K562 (cell line): ENCODE results near the gene MOSPD2. TPM values are rescaled to one million over a fixed set of nuclear protein-coding genes. Genes with fewer than 3 reads are reported as not detected.
A peak's percentile ranks its signal among the peaks of the same experiment; 100 is the strongest.

Source experiments
- ATAC-seq: fragments of 200-7000 bp; cut with Tn5 transposase; 3 replicates; pipeline ENCODE4 v1.9.1; 2020; ENCODE audit warnings: moderate library complexity
- BruUV-seq: library from RNA; stranded (reverse); fragments of 400-500 nt; replicated peaks from 2 replicates; lab custom pipeline; 2021; lab: Mats Ljungman, UMichigan
- CTCF ChIA-PET: fragments of 300-600 bp; formaldehyde crosslinking; extraction: SDS; loops from one replicate; lab custom pipeline; 2021; ENCODE audit warnings: low intra/inter-chr PET ratio; lab: Yijun Ruan, JAX
- POLR2A ChIA-PET: fragments of 300-600, 350-650 bp; sonication (Branson Sonifier 250); formaldehyde crosslinking; extraction: SDS; loops from one replicate; lab custom pipeline; 2021; ENCODE audit warnings: antibody characterized with exemption, inconsistent platforms; lab: Yijun Ruan, JAX
- DNase-seq, 4 experiments: peaks; one replicate each; pipeline versions ENCODE4 v3.0.0 to v3.0.0-alpha.2; 2011 to 2018; ENCODE audit warnings: low spot score in 3 of 4, mixed read lengths in 3 of 4; ENCODE audit errors: extremely low read depth in 1 of 4
- FAIRE-seq: peaks from 2 replicates; lab custom pipeline; 2011; peaks lifted over from hg19 to GRCh38; lab: Jason Lieb, UNC
- H2AFZ ChIP-seq: 2 replicates; pipeline ENCODE4 v1.6.0; 2011; ENCODE audit warnings: low read depth, low read length, control low read depth, inconsistent platforms
- H3K27ac ChIP-seq: fragments of 200-600 bp; 3 replicates; pipeline ENCODE4 v1.8.0; 2011; ENCODE audit warnings: low read depth, mild to moderate bottlenecking, control low read depth, inconsistent platforms, low read length, moderate library complexity, mixed read lengths; ENCODE audit errors: extremely low read depth
- H3K27me3 ChIP-seq, 2 experiments: fragments of 300-600 bp in 1 of 2; 2 replicates in 1 of 2; 3 replicates in 1 of 2; pipeline versions ENCODE4 v1.6.0 to v1.8.0; 2011; ENCODE audit warnings: inconsistent platforms in 2 of 2, low read length in 2 of 2, mild to moderate bottlenecking in 1 of 2, mixed read lengths in 1 of 2, moderate library complexity in 1 of 2; ENCODE audit not compliant: control insufficient read depth in 2 of 2, insufficient read depth in 2 of 2
- H3K36me3 ChIP-seq: fragments of 300-600 bp; 3 replicates; pipeline ENCODE4 v1.8.0; 2011; ENCODE audit warnings: mild to moderate bottlenecking, low read length, inconsistent platforms; ENCODE audit not compliant: control insufficient read depth, insufficient read depth
- H3K4me1 ChIP-seq, 2 experiments: fragments of 200-600 bp in 1 of 2; replicated peaks in 1 of 2; 2 replicates in 1 of 2; 3 replicates in 1 of 2; pipeline versions ENCODE4 v1.5.1 to v1.8.0; 2011; ENCODE audit warnings: inconsistent platforms in 2 of 2, low read length in 2 of 2, mild to moderate bottlenecking in 1 of 2, mixed read lengths in 1 of 2, moderate library complexity in 1 of 2; ENCODE audit not compliant: control insufficient read depth in 2 of 2, insufficient read depth in 2 of 2
- H3K4me2 ChIP-seq: 2 replicates; pipeline ENCODE4 v1.6.1; 2011; ENCODE audit warnings: low read length, control low read depth, inconsistent platforms, mixed read lengths; ENCODE audit not compliant: insufficient read depth
- H3K4me3 ChIP-seq: fragments of 200-600 bp; sonication (generic), shearing (Covaris generic); 2 replicates; pipeline ENCODE4 v1.5.1; 2016; ENCODE audit warnings: control low read depth, inconsistent platforms
- H3K79me2 ChIP-seq: fragments of 200-600 bp; 3 replicates; pipeline ENCODE4 v1.8.0; 2011; ENCODE audit warnings: low read length, inconsistent platforms; ENCODE audit not compliant: control insufficient read depth, insufficient read depth
- H3K9ac ChIP-seq, 2 experiments: 2 replicates each; pipeline versions ENCODE4 v1.6.0 to v1.6.1; 2011; ENCODE audit warnings: low read depth in 2 of 2, low read length in 2 of 2, control low read depth in 1 of 2, inconsistent platforms in 1 of 2, mild to moderate bottlenecking in 1 of 2, mixed read lengths in 1 of 2; ENCODE audit not compliant: insufficient read depth in 1 of 2
- H3K9me1 ChIP-seq: one replicate; pipeline ENCODE4 v1.6.0; 2011; ENCODE audit warnings: inconsistent platforms, mild to moderate bottlenecking, low read length, moderate library complexity; ENCODE audit not compliant: control insufficient read depth, insufficient read depth
- H3K9me3 ChIP-seq: replicated peaks from 2 replicates; pipeline ENCODE4 v1.5.1; 2011; ENCODE audit warnings: low read depth, low read length, inconsistent platforms; ENCODE audit not compliant: control insufficient read depth, insufficient read depth
- H4K20me1 ChIP-seq: replicated peaks from 2 replicates; pipeline ENCODE4 v1.6.1; 2011; ENCODE audit warnings: low read length, inconsistent platforms, mixed read lengths; ENCODE audit not compliant: control insufficient read depth, insufficient read depth
- ATF1 ChIP-seq, 2 experiments: fragments of 450-650 bp in 1 of 2; IDR thresholded peaks; 2 replicates each; pipeline ENCODE4 v1.6.1; 2016; ENCODE audit warnings: missing compliant biosample characterization in 1 of 2, missing genetic modification characterization in 1 of 2
- HSF4 ChIP-seq: fragments of 250-450 bp; sonication (Bioruptor Pico); IDR thresholded peaks from 2 replicates; pipeline ENCODE4 v2.1.2; 2022; ENCODE audit warnings: mild to moderate bottlenecking, moderate library complexity, borderline replicate concordance
- ZNF76 ChIP-seq: fragments of 250-450 bp; sonication (Bioruptor Pico); IDR thresholded peaks from 2 replicates; pipeline ENCODE4 v1.4.0; 2020; ENCODE audit warnings: mild to moderate bottlenecking, moderate library complexity, borderline replicate concordance
- WGBS: fragments of 100-300 bp; shearing (Covaris generic); methylation state at CpG from one replicate; pipeline ENCODE4 v1.1.6; 2016; ENCODE audit warnings: low coverage, mixed read lengths; ENCODE audit not compliant: insufficient coverage; ENCODE audit errors: missing lambda C conversion rate; 5-methylcytosine and 5-hydroxymethylcytosine counted together
- in situ Hi-C: fragments of 300-500 bp; cut with MboI; formaldehyde crosslinking; loops from 4 replicates; pipeline ENCODE4 v1.15.0; 2018; ENCODE audit warnings: inconsistent platforms, mixed read lengths
- intact Hi-C: fragments of 100-400 bp; cut with micrococcal nuclease; formaldehyde crosslinking; loops from 2 replicates; pipeline ENCODE4 v1.14.2; 2022
- polyA plus RNA-seq, 8 experiments: library from polyadenylated mRNA; depleted of rRNA in 4 of 8; stranded (reverse) in 5 of 8; unstranded in 3 of 8; fragments of >200 nt; fragmentation: Nextera tagmentation in 2 of 8; fragmentation: Illumina TruSeq in 1 of 8; extraction: Ambion mirVana in 2 of 8; extraction: Trizol in 1 of 8; gene quantifications; 2 replicates each; pipeline versions ENCODE4 v1.2.1 to v1.2.3, GENCODE V29; 2011 to 2014; ENCODE audit warnings: inconsistent platforms in 1 of 8, missing spikeins in 1 of 8
- total RNA-seq, 7 experiments: library from RNA; depleted of rRNA in 6 of 7; stranded (reverse); fragments of >200 nt in 6 of 7; fragmentation: Illumina TruSeq in 2 of 7; extraction: Trizol in 2 of 7; gene quantifications; 2 replicates each; pipeline versions ENCODE4 v1.2.1 to v1.2.3, GENCODE V29; 2011 to 2021; ENCODE audit warnings: low replicate concordance in 1 of 7
- TF ChIP-seq, protein P1 (sequence below), 3 experiments: fragments of 200-800 bp in 1 of 3; sonication (Bioruptor generic) in 1 of 3; sonication (generic) in 1 of 3; formaldehyde crosslinking in 1 of 3; IDR thresholded peaks; 2 replicates each; pipeline versions ENCODE4 v1.6.1 to v1.8.0; 2016 to 2022; ENCODE audit warnings: mild to moderate bottlenecking in 2 of 3, missing compliant biosample characterization in 2 of 3, missing genetic modification characterization in 2 of 3, missing genetic modification reagents in 1 of 3

The MOSPD2 gene
- total and polyA plus RNA-seq, 9 of the 15 experiments (the other 6 are each of a cell fraction or from before 2014, with no cell fraction given) = 3.9 to 12.2 (median 9.2) TPM

DNA sequence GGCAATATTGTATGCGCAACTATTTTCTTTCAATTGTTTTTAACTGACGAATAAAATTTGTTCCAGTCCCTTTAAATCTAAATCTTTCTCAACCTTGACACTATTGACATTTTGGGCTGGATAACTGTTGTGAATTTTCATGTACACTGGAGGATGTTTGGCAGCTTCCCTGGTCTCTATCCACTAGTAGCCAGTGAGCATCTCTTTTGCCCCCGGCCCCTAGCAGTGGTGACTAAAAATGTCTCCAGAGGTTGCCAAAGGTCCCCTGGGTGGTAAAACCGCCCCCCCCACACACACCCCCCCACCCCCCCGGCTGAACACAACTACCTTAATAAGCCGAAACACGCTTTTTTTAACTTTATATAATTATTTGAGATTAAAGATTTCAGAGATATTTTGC lies 866 bp upstream of the MOSPD2 start:
- peak overlapping the region; percentile 64; the same call in 2 of the 3 replicates for H3K27ac ChIP-seq
- H3K27me3 ChIP-seq = no peaks in the 10 kb centered on the region
- peaks cover 69% of the 10 kb centered on the region for H3K79me2 ChIP-seq
- no peak for FAIRE-seq
- H3K4me1 ChIP-seq = peaks cover 0 to 3% of the 10 kb centered on the region in 2 experiments; a peak in 2 of 5 replicates
- DNase-seq = peak; percentile 6 to 33 (median 18)
- peak overlapping the region; percentile 69 for H2AFZ ChIP-seq
- H3K9ac ChIP-seq = peak overlapping the region; percentile 65 to 95; a peak in 3 of 4 replicates
- H3K4me2 ChIP-seq = peak overlapping the region; percentile 74
- H3K36me3 ChIP-seq = peaks cover 18% of the 10 kb centered on the region
- H3K4me3 ChIP-seq = peak overlapping the region; percentile 51
- WGBS = 2% methylated on average over 6 of the region's 7 CpGs
- no peaks in the 10 kb centered on the region for H4K20me1 ChIP-seq
- H3K9me3 ChIP-seq = no peaks in the 10 kb centered on the region; the same call in 1 of the 2 replicates
- H3K9me1 ChIP-seq = no peaks in the 10 kb centered on the region
- ATAC-seq = no peak
- in situ Hi-C loops = no loop called here
- TF ChIP-seq, protein P1, sequence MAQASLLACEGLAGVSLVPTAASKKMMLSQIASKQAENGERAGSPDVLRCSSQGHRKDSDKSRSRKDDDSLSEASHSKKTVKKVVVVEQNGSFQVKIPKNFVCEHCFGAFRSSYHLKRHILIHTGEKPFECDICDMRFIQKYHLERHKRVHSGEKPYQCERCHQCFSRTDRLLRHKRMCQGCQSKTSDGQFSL (CRISPR knock-in tag; IDR thresholded peaks at IDR 0.05) = no peak
- TF ChIP-seq, protein P1 (tag; IDR thresholded peaks at IDR 0.05) = 0 out of 4 replicates have a peak, but pooled peaks of 1 of the 2 experiments have one; percentile 48
- TF ChIP-seq HSF4 = no peak
- no peak for TF ChIP-seq ZNF76 (CRISPR knock-in tag)
- TF ChIP-seq ATF1 (CRISPR knock-in tag; IDR thresholded peaks at IDR 0.05) = no peak
- no peak for TF ChIP-seq ATF1 (tag; IDR thresholded peaks at IDR 0.05)
- BruUV-seq = no TSS peak
- ChIA-PET POLR2A (no interaction called here), CTCF (no interaction called here)
- intact Hi-C loops = no loop called here
